Thymus (tissue), 11 donors: ENCODE measurements around the gene ZMYND19. TPM values are rescaled to one million over a fixed set of nuclear protein-coding genes. Genes with fewer than 3 reads are reported as not detected.
"Not testable (repeated sequence)": the region's sequence is repeated elsewhere in the genome, so short reads cannot be mapped to it uniquely, and the experiment has no call there.

Experiments used
- DNase-seq, 9 donors: peaks; one replicate each; pipeline ENCODE4 v3.0.0-alpha.2; 2013; ENCODE audit warnings: low spot score in 9 of 9, low read depth in 6 of 9, missing footprints in 1 of 9
- H3K27ac ChIP-seq, 2 donors: one replicate each; pipeline ENCODE4 v1.5.1; 2013; ENCODE audit warnings: control low read depth in 1 of 2, low read depth in 1 of 2, low read length in 1 of 2, mild to moderate bottlenecking in 1 of 2, moderate library complexity in 1 of 2
- H3K27me3 ChIP-seq, 2 donors: one replicate each; pipeline ENCODE4 v1.5.1; 2013; ENCODE audit warnings: low read length in 1 of 2; ENCODE audit not compliant: control insufficient read depth in 2 of 2, insufficient read depth in 1 of 2
- H3K36me3 ChIP-seq, 2 donors: one replicate each; pipeline ENCODE4 v1.5.1; 2013; ENCODE audit warnings: low read length in 1 of 2, mild to moderate bottlenecking in 1 of 2, moderate library complexity in 1 of 2; ENCODE audit not compliant: control insufficient read depth in 2 of 2, insufficient read depth in 2 of 2
- H3K4me1 ChIP-seq, 2 donors: one replicate each; pipeline ENCODE4 v1.5.1; 2013; ENCODE audit warnings: low read length in 2 of 2; ENCODE audit not compliant: control insufficient read depth in 2 of 2, insufficient read depth in 2 of 2
- H3K4me3 ChIP-seq, 2 donors: one replicate each; pipeline ENCODE4 v1.5.1; 2013; ENCODE audit warnings: low read length in 2 of 2, control low read depth in 1 of 2, mild to moderate bottlenecking in 1 of 2
- H3K9me3 ChIP-seq, 2 donors: one replicate each; pipeline ENCODE4 v1.5.1; 2013; ENCODE audit warnings: low read length in 1 of 2, mild to moderate bottlenecking in 1 of 2; ENCODE audit not compliant: control insufficient read depth in 2 of 2, insufficient read depth in 1 of 2
- WGBS: extraction: QIAGEN DNeasy Blood & Tissue Kit; methylation state at CpG from one replicate; pipeline ENCODE4 v1.1.7; 2013; 5-methylcytosine and 5-hydroxymethylcytosine counted together
- polyA plus RNA-seq: library from polyadenylated mRNA; stranded (reverse); fragments of 200-250 nt; gene quantifications from one replicate; pipeline ENCODE4 v1.2.3, GENCODE V29; 2013
- total RNA-seq: library from RNA; stranded (reverse); fragments of 120-200 nt; gene quantifications from one replicate; pipeline ENCODE4 v1.2.4, GENCODE V29; 2013
- donor health status: healthy.

Gene ZMYND19
- total and polyA plus RNA-seq, 2 donors, result 20.7 to 20.9 TPM

- Histone ChIP-seq H3K27me3 (no peaks in the 10 kb centered on the region), H3K4me1 (peaks cover 15 to 16% of the 10 kb centered on the region in 2 donors), H3K36me3 (peaks cover 27 to 33% of the 10 kb centered on the region in 2 donors), H3K27ac (no peak overlapping the region), H3K9me3 (no peaks in the 10 kb centered on the region), H3K4me3 (no peak overlapping the region)
- WGBS, result 92% methylated on average over 12 of the region's 12 CpGs
- DNase-seq, result no peak
These were observed 14.4 kb downstream of the ZMYND19 start for GRCh38 chr9:137575716-137576411.

DNA sequence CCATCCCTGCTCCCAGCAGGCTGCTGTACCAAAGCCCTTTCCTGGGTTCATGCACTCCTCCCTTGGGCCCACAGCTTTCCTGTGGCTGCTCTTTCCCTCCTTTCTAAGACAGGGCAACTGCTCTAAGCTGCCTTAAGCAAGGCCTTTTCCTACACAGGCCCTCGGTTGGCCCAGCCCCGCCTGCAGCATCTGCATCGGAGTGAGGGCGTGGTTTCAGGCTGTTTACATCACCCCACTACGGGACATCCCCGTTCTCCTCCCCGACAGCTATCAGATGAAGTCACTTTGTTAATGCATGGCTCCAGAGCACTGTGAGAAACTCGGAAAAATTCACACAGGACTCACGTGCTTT, 15.0 kb downstream of the ZMYND19 start:
- Histone ChIP-seq H3K9me3 (no peaks in the 10 kb centered on the region), H3K36me3 (peaks cover 29 to 33% of the 10 kb centered on the region in 2 donors), H3K4me1 (peaks cover 15 to 16% of the 10 kb centered on the region in 2 donors), H3K4me3 (no peak overlapping the region), H3K27ac (no peak overlapping the region), H3K27me3 (no peaks in the 10 kb centered on the region)
- no peak for DNase-seq
- WGBS, result 96% methylated on average over 9 of the region's 9 CpGs

- Histone ChIP-seq H3K4me1 (peaks cover 14 to 15% of the 10 kb centered on the region in 2 donors), H3K4me3 (no peak overlapping the region), H3K27ac (no peak overlapping the region), H3K9me3 (no peaks in the 10 kb centered on the region), H3K27me3 (no peaks in the 10 kb centered on the region), H3K36me3 (peaks cover 29 to 35% of the 10 kb centered on the region in 2 donors)
- WGBS, result 93% methylated on average over 10 of the region's 10 CpGs
- no peak for DNase-seq
These were observed 16.1 kb downstream of the ZMYND19 start for GRCh38 chr9:137574192-137574591.

DNA sequence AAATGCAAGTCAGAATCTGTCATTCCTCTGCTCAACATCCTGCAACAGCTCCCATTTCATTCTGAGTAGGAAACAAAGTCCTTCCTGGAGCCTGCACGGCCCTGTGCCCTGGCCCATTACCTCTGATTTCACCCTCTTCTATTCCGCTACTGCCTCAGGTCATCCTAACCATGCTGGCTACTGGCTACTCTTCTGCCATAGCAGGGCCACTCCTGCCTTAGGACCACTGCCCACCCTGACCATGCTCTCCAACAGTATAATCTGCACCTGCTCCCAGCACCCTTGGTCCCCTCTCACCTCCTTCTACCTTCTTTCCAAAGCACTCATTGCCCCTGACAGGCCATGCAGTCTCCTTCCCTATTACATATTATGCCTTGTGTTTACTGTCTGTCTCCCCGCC, 19.7 kb downstream of the ZMYND19 start:
- H3K9me3 ChIP-seq, result no peaks in the 10 kb centered on the region
- H3K4me1 ChIP-seq, result no peaks in the 10 kb centered on the region
- H3K27me3 ChIP-seq, result no peaks in the 10 kb centered on the region
- 97% methylated on average over 3 of the region's 3 CpGs for WGBS
- DNase-seq, result no peak
- H3K4me3 ChIP-seq, result no peak overlapping the region
- H3K27ac ChIP-seq, result no peak overlapping the region
- peaks cover 24 to 30% of the 10 kb centered on the region in 2 donors for H3K36me3 ChIP-seq

DNA sequence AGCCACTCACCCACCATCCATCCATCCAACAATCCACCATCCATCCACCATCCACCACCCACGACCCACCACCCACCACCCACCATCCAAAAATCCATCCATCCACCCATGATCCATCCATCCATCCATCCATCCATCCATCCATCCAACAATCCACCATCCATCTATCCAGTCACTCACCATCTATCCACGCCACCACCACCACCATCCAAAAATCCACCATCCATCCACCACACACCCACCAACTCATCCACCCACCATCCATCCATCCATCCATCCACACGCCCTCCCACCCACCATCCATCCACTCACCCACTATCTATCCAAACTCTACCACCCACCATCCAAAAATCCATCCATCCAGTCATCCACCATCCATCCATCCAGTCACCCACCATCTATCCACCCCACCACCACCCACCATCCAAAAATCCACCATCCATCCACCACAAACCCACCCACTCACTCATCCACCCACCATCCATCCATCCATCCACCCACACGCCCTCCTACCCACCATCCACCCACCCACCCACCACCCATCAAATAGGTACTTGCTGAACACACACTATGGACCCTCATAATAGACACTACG, 20.6 kb downstream of the ZMYND19 start:
- peaks cover 25 to 28% of the 10 kb centered on the region in 2 donors for H3K36me3 ChIP-seq

GRCh38 chr9:137568445-137568844, 21.9 kb downstream of the ZMYND19 start:
- peaks cover 28 to 31% of the 10 kb centered on the region in 2 donors for H3K36me3 ChIP-seq

More for the DNA sequence above, 20.6 kb downstream of the ZMYND19 start:
- DNase-seq, result no peak
- Histone ChIP-seq H3K4me3 (no peak overlapping the region), H3K4me1 (no peaks in the 10 kb centered on the region), H3K27ac (no peak overlapping the region), H3K27me3 (no peaks in the 10 kb centered on the region), H3K9me3 (no peaks in the 10 kb centered on the region)
- WGBS, result over 99% methylated on average over 5 of the region's 5 CpGs

DNA sequence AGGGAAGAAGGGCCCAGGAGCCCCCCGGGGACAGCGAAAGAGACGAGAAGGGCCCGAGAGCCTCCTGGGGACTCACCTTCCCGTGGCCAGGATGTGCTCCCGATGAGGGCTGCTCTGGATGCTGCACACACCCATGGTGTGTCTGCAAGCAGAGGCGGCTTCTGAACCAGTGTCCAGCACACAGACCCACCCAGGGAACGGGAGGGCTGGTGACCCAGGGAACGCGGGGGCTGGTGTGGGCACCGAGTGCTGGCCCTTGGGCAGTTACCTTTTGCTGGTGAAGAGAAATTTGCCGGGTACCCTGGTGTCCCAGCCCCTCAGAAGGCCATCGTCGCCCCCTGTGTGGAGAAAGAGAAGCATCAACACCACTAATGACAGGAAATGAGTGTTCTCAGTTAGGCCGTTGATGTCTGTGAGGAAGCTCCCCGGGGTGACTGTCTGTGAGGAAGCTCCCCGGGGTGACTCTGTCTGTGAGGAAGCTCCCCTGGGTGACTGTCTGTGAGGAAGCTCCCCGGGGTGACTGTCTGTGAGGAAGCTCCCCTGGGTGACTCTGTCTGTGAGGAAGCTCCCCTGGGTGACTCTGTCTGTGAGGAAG, 25.4 kb downstream of the ZMYND19 start:
- peaks cover 18 to 22% of the 10 kb centered on the region in 2 donors for H3K36me3 ChIP-seq
- H3K27me3 ChIP-seq, result no peaks in the 10 kb centered on the region
- H3K27ac ChIP-seq, result no peak overlapping the region
- H3K9me3 ChIP-seq, result no peaks in the 10 kb centered on the region
- WGBS, result 91% methylated on average over 17 of the region's 18 CpGs
- DNase-seq, result no peak
- H3K4me1 ChIP-seq, result no peaks in the 10 kb centered on the region
- H3K4me3 ChIP-seq, result no peak overlapping the region

More at GRCh38 chr9:137568445-137568844, 21.9 kb downstream of the ZMYND19 start:
- not testable (repeated sequence) for H3K27ac ChIP-seq, DNase-seq, H3K27me3 ChIP-seq, H3K4me3 ChIP-seq, H3K4me1 ChIP-seq, H3K9me3 ChIP-seq
- 93% methylated on average over 5 of the region's 5 CpGs for WGBS

GRCh38 chr9:137564134-137564533, 26.2 kb downstream of the ZMYND19 start:
- WGBS, result 97% methylated on average over 10 of the region's 10 CpGs
- no peak for DNase-seq
- H3K36me3 ChIP-seq, result peaks cover 19% of the 10 kb centered on the region in 2 donors
- H3K9me3 ChIP-seq, result no peaks in the 10 kb centered on the region
- H3K4me1 ChIP-seq, result no peaks in the 10 kb centered on the region
- no peaks in the 10 kb centered on the region for H3K27me3 ChIP-seq
- H3K4me3 ChIP-seq, result no peak overlapping the region
- H3K27ac ChIP-seq, result no peak overlapping the region

DNA sequence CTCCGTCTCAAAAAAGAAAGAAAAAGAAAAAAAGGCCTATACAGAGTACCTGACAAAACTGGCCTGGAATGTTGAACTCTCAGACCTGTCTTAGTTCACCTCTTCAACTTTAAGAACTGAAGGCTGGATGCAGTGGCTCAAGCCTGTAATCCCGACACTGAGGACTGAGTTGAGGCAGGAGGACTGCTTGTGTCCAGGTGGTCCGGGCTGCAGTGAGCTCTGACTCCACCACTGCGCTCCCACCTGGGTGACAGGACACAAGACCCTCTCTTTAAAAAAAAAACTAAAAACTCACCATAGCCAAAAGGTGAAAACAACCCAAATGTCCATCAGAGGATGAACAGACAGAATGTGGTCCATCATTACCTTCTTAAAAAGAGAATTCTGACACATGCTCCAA, 32.2 kb downstream of the ZMYND19 start:
- H3K27ac ChIP-seq, result no peak overlapping the region
- peaks cover 32 to 34% of the 10 kb centered on the region in 2 donors for H3K36me3 ChIP-seq
- H3K4me1 ChIP-seq, result peaks cover 0 to 4% of the 10 kb centered on the region in 2 donors
- no peaks in the 10 kb centered on the region for H3K27me3 ChIP-seq
- H3K9me3 ChIP-seq, result no peaks in the 10 kb centered on the region
- WGBS, result over 99% methylated on average over 4 of the region's 4 CpGs
- DNase-seq, result no peak
- H3K4me3 ChIP-seq, result no peak overlapping the region
